CD14-positive monocyte (primary cell): ENCODE data around the gene KBTBD12. TPM values are rescaled to one million over a fixed set of nuclear protein-coding genes. Genes with fewer than 3 reads are reported as not detected.

Source experiments
- DNase-seq, 3 donors: peaks; one replicate each; pipeline ENCODE4 v3.0.0-alpha.2; 2011 to 2022
- H2AFZ ChIP-seq: 2 replicates; pipeline ENCODE4 v1.6.0; 2012; ENCODE audit warnings: mild to moderate bottlenecking, low read depth, low read length, inconsistent platforms; ENCODE audit not compliant: insufficient read depth, poor library complexity, severe bottlenecking
- H3K27ac ChIP-seq, 2 donors: 1 replicate in 1 of 2; 2 replicates in 1 of 2; pipeline ENCODE4 v1.5.1; 2012 to 2013; ENCODE audit warnings: low read length in 2 of 2, control low read depth in 1 of 2, inconsistent platforms in 1 of 2, low read depth in 1 of 2, mild to moderate bottlenecking in 1 of 2
- H3K27me3 ChIP-seq, 2 donors: one replicate each; pipeline versions ENCODE4 v1.6.0 to v1.6.1; 2011 to 2013; ENCODE audit warnings: low read length in 2 of 2; ENCODE audit not compliant: control insufficient read depth in 2 of 2, insufficient read depth in 2 of 2
- H3K36me3 ChIP-seq, 2 donors: replicated peaks in 1 of 2; 1 replicate in 1 of 2; 2 replicates in 1 of 2; pipeline versions ENCODE4 v1.5.1 to v1.6.1; 2012 to 2013; ENCODE audit warnings: low read length in 2 of 2, control low read depth in 1 of 2, inconsistent platforms in 1 of 2, mild to moderate bottlenecking in 1 of 2; ENCODE audit not compliant: insufficient read depth in 2 of 2, control insufficient read depth in 1 of 2
- H3K4me1 ChIP-seq, 2 donors: 1 replicate in 1 of 2; 2 replicates in 1 of 2; pipeline versions ENCODE4 v1.5.1 to v1.6.1; 2012 to 2013; ENCODE audit warnings: low read length in 2 of 2, control low read depth in 1 of 2, inconsistent platforms in 1 of 2, mild to moderate bottlenecking in 1 of 2, moderate library complexity in 1 of 2; ENCODE audit not compliant: insufficient read depth in 2 of 2, control insufficient read depth in 1 of 2
- H3K4me2 ChIP-seq: replicated peaks from 2 replicates; pipeline ENCODE3; 2012; ENCODE audit warnings: low read length, moderate library complexity, mild to moderate bottlenecking; ENCODE audit not compliant: poor library complexity, severe bottlenecking; ENCODE audit errors: extremely low read depth
- H3K4me3 ChIP-seq, 3 experiments: fragments of 200-600 bp in 1 of 3; sonication (generic) in 1 of 3; replicated peaks in 1 of 3; 1 replicate in 2 of 3; 2 replicates in 1 of 3; pipeline ENCODE4 v1.5.1; 2011 to 2013; ENCODE audit warnings: low read length in 3 of 3, mild to moderate bottlenecking in 3 of 3, control low read depth in 2 of 3, low read depth in 2 of 3, inconsistent platforms in 1 of 3, moderate library complexity in 1 of 3
- H3K79me2 ChIP-seq: 2 replicates; pipeline ENCODE4 v1.6.0; 2012; ENCODE audit warnings: mild to moderate bottlenecking, control low read depth, inconsistent platforms, low read length, moderate library complexity; ENCODE audit not compliant: insufficient read depth
- H3K9ac ChIP-seq: 2 replicates; pipeline ENCODE4 v1.6.0; 2017; ENCODE audit warnings: low read length, mild to moderate bottlenecking; ENCODE audit not compliant: insufficient read depth, poor library complexity, severe bottlenecking
- H3K9me3 ChIP-seq, 2 donors: replicated peaks in 1 of 2; 1 replicate in 1 of 2; 2 replicates in 1 of 2; pipeline versions ENCODE4 v1.5.1 to v1.6.1; 2012 to 2013; ENCODE audit warnings: low read length in 2 of 2, control low read depth in 1 of 2; ENCODE audit not compliant: control insufficient read depth in 1 of 2, insufficient read depth in 1 of 2
- H4K20me1 ChIP-seq: 2 replicates; pipeline ENCODE4 v1.6.0; 2012; ENCODE audit warnings: mild to moderate bottlenecking, low read length, control low read depth, moderate library complexity; ENCODE audit not compliant: insufficient read depth
- H3K27ac Mint-ChIP-seq, 7 donors: one replicate each; pipeline ENCODE4 v1.8.0; 2020; ENCODE audit warnings: mild to moderate bottlenecking in 7 of 7, mixed read lengths in 7 of 7, moderate library complexity in 6 of 7, inconsistent platforms in 2 of 7
- H3K27me3 Mint-ChIP-seq, 3 donors: one replicate each; pipeline ENCODE4 v1.8.0; 2021 to 2022; ENCODE audit warnings: low read depth in 3 of 3, mild to moderate bottlenecking in 3 of 3, mixed read lengths in 3 of 3, moderate library complexity in 3 of 3, inconsistent platforms in 1 of 3
- H3K36me3 Mint-ChIP-seq, 2 donors: one replicate each; pipeline ENCODE4 v1.8.0; 2020; ENCODE audit warnings: mixed read lengths in 2 of 2, inconsistent platforms in 1 of 2, mild to moderate bottlenecking in 1 of 2
- H3K4me1 Mint-ChIP-seq: one replicate; pipeline ENCODE4 v1.8.0; 2020; ENCODE audit warnings: mild to moderate bottlenecking, mixed read lengths
- H3K4me3 Mint-ChIP-seq, 2 donors: one replicate each; pipeline ENCODE4 v1.8.0; 2020; ENCODE audit warnings: mild to moderate bottlenecking in 2 of 2, mixed read lengths in 2 of 2, moderate library complexity in 1 of 2
- H3K9me3 Mint-ChIP-seq, 7 donors: one replicate each; pipeline ENCODE4 v1.8.0; 2020 to 2022; ENCODE audit warnings: mixed read lengths in 7 of 7, mild to moderate bottlenecking in 6 of 7, moderate library complexity in 6 of 7, inconsistent platforms in 2 of 7
- WGBS: methylation state at CpG from one replicate; pipeline ENCODE4 v1.1.5; 2013; ENCODE audit warnings: missing lambda C conversion rate; ENCODE audit not compliant: insufficient coverage; 5-methylcytosine and 5-hydroxymethylcytosine counted together
- intact Hi-C, 2 donors: fragments of 100-400 bp; cut with micrococcal nuclease; formaldehyde crosslinking; loops; one replicate each; pipeline versions ENCODE4 v1.15.0 to v1.15.1; 2023
- polyA plus RNA-seq, 3 donors: library from polyadenylated mRNA; depleted of rRNA in 1 of 3; unstranded in 2 of 3; stranded (reverse) in 1 of 3; fragments of 300-500 nt in 2 of 3; fragments of >200 nt in 1 of 3; fragmentation: Illumina TruSeq in 2 of 3; gene quantifications; 1 replicate in 2 of 3; 2 replicates in 1 of 3; pipeline ENCODE4 v1.2.3, GENCODE V29; 2012 to 2021
- TF ChIP-seq, protein P1 (sequence below): fragments of 200-600 bp; IDR thresholded peaks from one replicate; pipeline ENCODE4 v1.8.0; 2022; ENCODE audit warnings: antibody characterized with exemption, mild to moderate bottlenecking

Gene KBTBD12
- polyA plus RNA-seq, 3 donors: not detected

- no peaks in the 10 kb centered on the region for H4K20me1 ChIP-seq
- Mint-ChIP-seq H3K4me3 (no peak overlapping the region), H3K27me3 (peaks cover 4 to 7% (median 4%) of the 10 kb centered on the region in 3 donors), H3K9me3 (no peaks in the 10 kb centered on the region), H3K36me3 (no peaks in the 10 kb centered on the region), H3K4me1 (no peaks in the 10 kb centered on the region), H3K27ac (no peak overlapping the region)
- H3K4me3 ChIP-seq: no peak overlapping the region
- no peak overlapping the region for H3K27ac ChIP-seq
- H3K36me3 ChIP-seq: no peaks in the 10 kb centered on the region
- no peaks in the 10 kb centered on the region for H3K9me3 ChIP-seq
- WGBS: no CpG with 5 or more reads among the region's 4 CpGs
- intact Hi-C loops: no loop called here
- H3K4me2 ChIP-seq: no peak overlapping the region
- no peaks in the 10 kb centered on the region for H3K4me1 ChIP-seq
- H3K27me3 ChIP-seq: peaks cover 0 to 2% of the 10 kb centered on the region in 2 donors
- TF ChIP-seq, protein P1, sequence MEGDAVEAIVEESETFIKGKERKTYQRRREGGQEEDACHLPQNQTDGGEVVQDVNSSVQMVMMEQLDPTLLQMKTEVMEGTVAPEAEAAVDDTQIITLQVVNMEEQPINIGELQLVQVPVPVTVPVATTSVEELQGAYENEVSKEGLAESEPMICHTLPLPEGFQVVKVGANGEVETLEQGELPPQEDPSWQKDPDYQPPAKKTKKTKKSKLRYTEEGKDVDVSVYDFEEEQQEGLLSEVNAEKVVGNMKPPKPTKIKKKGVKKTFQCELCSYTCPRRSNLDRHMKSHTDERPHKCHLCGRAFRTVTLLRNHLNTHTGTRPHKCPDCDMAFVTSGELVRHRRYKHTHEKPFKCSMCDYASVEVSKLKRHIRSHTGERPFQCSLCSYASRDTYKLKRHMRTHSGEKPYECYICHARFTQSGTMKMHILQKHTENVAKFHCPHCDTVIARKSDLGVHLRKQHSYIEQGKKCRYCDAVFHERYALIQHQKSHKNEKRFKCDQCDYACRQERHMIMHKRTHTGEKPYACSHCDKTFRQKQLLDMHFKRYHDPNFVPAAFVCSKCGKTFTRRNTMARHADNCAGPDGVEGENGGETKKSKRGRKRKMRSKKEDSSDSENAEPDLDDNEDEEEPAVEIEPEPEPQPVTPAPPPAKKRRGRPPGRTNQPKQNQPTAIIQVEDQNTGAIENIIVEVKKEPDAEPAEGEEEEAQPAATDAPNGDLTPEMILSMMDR: no peak
- no peak overlapping the region for H2AFZ ChIP-seq
- no peaks in the 10 kb centered on the region for H3K79me2 ChIP-seq
- peak in 1 of 3 donors; percentile 16 for DNase-seq
- no peak overlapping the region for H3K9ac ChIP-seq
These were observed 44.8 kb downstream of the KBTBD12 start for GRCh38 chr3:127959873-127960272.

DNA sequence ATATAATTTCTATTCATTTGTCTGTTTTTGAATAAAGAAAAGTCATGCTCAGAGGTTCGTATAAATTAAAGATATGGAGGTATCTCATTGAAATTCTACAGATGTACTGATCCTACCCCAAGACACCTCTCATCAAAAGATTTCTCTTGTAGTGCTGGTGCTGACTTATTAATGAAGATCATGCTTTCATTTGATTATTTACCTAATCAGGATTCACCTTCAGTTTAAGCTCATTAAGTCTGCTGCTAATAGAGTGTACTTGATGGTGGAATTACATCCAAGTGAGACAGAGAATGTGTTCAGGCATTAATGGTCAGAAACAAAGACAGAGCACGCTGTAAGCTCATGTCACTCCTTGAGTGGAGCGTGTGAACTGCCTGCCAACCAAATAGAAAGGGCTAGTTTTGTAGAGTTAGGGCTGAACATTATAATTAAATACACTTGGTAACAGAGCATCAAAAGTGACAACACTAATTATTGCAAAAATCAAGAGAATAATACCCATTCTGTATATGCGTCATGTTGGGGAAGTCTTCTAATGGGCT is 45.5 kb downstream of the KBTBD12 start:
- Histone ChIP-seq H3K9me3 (no peaks in the 10 kb centered on the region), H3K36me3 (no peaks in the 10 kb centered on the region), H3K4me3 (no peak overlapping the region), H3K79me2 (no peaks in the 10 kb centered on the region), H3K4me2 (no peak overlapping the region), H2AFZ (no peak overlapping the region), H3K4me1 (no peaks in the 10 kb centered on the region), H3K27ac (no peak overlapping the region), H3K9ac (no peak overlapping the region), H3K27me3 (peaks cover 0 to 2% of the 10 kb centered on the region in 2 donors), H4K20me1 (no peaks in the 10 kb centered on the region)
- no peak for DNase-seq
- H3K36me3 Mint-ChIP-seq: no peaks in the 10 kb centered on the region
- no peak overlapping the region for H3K27ac Mint-ChIP-seq
- WGBS: no CpG with 5 or more reads among the region's 4 CpGs
- no peaks in the 10 kb centered on the region for H3K9me3 Mint-ChIP-seq
- peaks cover 4% of the 10 kb centered on the region in 3 donors for H3K27me3 Mint-ChIP-seq
- no peak overlapping the region for H3K4me3 Mint-ChIP-seq
- TF ChIP-seq, protein P1: no peak
- H3K4me1 Mint-ChIP-seq: no peaks in the 10 kb centered on the region
- intact Hi-C loops: no loop called here
